ENCODE measurements around the gene SDCBP2.

The SDCBP2 gene

DNA sequence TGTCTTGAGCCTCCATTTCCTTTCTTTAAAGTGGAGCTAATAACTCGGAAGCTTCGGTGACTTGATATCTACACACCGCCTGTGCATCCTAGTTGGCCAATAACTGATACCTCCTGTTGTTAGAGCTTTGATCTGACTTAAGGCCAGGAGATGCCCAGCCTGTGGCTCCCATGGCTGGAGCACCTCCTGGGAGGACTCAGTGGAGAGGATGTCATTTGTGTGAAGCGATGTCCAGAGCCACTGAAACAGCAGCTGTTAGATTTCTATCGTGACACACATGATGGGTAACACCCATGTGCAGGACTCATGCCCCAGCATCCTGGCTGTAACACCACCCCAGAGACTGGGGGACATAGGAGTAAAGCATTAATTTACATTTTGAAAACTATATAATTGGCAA is 30.8 kb downstream of the SDCBP2 start:
- no peak overlapping the region for H3K27ac ChIP-seq
- TF ChIP-seq, protein P1, sequence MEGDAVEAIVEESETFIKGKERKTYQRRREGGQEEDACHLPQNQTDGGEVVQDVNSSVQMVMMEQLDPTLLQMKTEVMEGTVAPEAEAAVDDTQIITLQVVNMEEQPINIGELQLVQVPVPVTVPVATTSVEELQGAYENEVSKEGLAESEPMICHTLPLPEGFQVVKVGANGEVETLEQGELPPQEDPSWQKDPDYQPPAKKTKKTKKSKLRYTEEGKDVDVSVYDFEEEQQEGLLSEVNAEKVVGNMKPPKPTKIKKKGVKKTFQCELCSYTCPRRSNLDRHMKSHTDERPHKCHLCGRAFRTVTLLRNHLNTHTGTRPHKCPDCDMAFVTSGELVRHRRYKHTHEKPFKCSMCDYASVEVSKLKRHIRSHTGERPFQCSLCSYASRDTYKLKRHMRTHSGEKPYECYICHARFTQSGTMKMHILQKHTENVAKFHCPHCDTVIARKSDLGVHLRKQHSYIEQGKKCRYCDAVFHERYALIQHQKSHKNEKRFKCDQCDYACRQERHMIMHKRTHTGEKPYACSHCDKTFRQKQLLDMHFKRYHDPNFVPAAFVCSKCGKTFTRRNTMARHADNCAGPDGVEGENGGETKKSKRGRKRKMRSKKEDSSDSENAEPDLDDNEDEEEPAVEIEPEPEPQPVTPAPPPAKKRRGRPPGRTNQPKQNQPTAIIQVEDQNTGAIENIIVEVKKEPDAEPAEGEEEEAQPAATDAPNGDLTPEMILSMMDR (IDR thresholded peaks at IDR 0.05), result no peak
- no peak for TF ChIP-seq ZFX (IDR thresholded peaks at IDR 0.05; ENCODE audit: borderline replicate concordance)

DNA sequence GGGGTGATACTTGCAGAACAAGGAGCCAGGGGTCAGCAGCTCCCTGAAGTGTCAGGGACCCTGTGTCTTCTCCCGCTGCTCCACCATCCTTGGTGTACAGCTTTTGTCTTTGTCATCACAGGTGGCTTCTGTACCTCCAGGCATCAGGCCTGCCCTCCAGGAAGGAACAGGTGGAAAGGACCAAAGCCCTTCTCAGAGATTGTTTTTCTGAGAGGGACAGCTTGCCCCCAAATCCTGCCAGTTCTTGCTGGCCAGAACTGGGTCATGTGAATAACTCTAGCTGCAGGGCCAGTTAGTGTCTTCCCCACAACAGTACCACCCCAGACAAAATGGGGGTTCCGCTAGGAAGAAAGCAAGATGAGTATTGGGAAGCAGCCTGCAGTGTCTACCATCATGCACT is 31.5 kb downstream of the SDCBP2 start:
- no peak for TF ChIP-seq ZFX (IDR thresholded peaks at IDR 0.05; ENCODE audit: borderline replicate concordance)
- TF ChIP-seq, protein P1 (IDR thresholded peaks at IDR 0.05), result no peak

DNA sequence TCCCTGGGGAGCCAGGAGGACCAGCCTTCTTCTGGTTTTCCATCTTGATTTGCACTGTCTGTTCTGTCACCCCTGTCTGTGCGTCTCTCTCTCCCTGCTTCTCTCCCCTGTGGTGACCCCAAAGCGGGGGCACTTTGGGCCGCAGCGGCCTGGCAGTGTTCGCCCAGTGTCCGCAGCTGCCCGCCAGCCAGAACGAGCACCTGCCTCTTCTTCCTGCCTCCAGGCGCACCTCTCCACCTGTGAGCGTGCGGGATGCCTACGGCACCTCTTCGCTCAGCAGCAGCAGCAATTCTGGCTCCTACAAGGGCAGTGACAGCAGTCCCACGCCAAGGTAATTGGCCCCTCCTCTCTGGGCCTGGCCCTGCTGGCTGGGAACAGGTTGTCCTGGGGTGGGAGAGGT is 32.0 kb downstream of the SDCBP2 start:
- H3K27ac ChIP-seq, result no peak overlapping the region
- TF ChIP-seq, protein P1 (IDR thresholded peaks at IDR 0.05), result no peak
- TF ChIP-seq ZFX (IDR thresholded peaks at IDR 0.05; ENCODE audit: borderline replicate concordance), result no peak

More for the DNA sequence above, 31.5 kb downstream of the SDCBP2 start:
- no peak overlapping the region for H3K27ac ChIP-seq

DNA sequence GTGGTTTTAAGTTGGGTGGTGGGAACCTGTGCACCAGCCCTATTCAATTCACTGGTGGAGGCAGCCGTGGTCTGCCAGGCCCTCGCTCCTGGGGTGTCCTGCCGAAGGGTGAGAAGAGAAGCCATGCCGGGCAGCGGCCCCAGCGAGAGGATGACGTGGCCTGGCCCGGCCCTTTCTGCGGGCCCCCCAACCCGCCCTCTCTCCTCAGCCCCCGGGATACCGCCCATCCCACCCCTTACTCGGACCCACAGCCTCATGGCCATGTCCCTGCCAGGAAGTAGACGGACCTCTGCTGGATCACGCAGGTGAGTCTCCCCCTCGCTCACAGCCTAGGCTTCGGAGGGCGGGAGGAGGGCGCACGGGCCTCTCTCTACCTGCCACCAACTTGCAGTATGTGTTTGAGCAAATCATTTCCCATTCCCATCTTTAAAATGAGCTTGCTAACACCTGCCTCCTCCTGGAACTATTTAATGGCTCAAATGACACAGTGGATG is 32.8 kb downstream of the SDCBP2 start:
- TF ChIP-seq, protein P1 (IDR thresholded peaks at IDR 0.05), result no peak
- no peak for TF ChIP-seq ZFX (IDR thresholded peaks at IDR 0.05; ENCODE audit: borderline replicate concordance)

DNA sequence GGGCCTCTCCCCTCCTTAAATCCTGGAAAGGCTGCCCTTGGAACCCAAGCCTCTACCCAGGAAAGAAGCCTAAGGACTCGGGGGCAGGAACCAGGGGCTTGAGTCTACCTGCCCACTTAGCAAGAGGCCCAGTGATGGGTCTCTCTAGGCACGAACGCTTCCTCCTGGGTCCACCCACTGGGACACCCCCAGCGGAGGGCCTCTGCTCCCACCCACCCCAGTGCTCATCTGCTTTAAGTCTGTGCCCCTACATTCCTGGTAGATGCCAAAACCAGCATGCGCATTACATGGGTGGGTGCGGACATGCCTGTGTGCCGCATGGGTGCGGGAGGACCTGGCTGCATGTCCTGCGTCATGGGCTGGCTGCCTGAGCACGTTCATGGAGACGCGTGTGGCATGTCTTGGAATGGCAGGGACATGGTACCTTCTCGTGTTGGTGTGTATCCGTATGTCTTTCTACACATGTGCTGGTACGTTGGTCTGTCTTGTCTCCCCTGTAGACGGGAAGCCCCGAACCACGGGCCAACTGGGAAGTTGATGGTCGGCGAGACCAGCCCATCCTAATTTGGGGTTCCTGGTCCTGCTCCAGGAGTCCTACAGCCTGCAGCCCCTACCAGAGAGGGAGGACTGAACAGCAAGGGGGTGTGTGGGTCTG is 33.5 kb downstream of the SDCBP2 start:
- TF ChIP-seq ZFX (IDR thresholded peaks at IDR 0.05; ENCODE audit: borderline replicate concordance), result no peak
- TF ChIP-seq, protein P1 (IDR thresholded peaks at IDR 0.05), result no peak
- H3K27ac ChIP-seq, result no peak overlapping the region

More for the DNA sequence above, 32.8 kb downstream of the SDCBP2 start:
- H3K27ac ChIP-seq, result no peak overlapping the region

DNA sequence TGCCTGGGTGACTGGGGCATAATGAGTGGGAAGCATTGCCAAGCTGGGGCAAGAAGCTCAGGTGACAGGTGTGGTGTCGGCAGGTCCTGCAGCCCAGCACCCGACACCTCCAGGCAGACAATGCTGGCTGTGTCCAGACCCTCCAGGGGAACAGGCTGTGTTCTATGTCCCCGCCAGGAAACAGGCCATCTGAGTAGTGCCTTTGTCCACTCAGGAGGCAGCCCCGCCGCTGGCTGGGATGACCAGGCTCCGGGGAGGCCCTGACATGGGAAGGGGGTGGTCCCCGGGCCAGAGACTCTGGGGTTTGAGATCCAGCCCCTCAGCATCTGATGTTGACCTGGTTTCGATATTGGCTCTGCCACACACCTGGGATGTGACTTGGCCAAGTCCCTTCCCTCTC is 34.4 kb downstream of the SDCBP2 start:
- H3K27ac ChIP-seq, result no peak overlapping the region
- TF ChIP-seq ZFX (IDR thresholded peaks at IDR 0.05; ENCODE audit: borderline replicate concordance), result no peak
- TF ChIP-seq, protein P1 (IDR thresholded peaks at IDR 0.05), result no peak

DNA sequence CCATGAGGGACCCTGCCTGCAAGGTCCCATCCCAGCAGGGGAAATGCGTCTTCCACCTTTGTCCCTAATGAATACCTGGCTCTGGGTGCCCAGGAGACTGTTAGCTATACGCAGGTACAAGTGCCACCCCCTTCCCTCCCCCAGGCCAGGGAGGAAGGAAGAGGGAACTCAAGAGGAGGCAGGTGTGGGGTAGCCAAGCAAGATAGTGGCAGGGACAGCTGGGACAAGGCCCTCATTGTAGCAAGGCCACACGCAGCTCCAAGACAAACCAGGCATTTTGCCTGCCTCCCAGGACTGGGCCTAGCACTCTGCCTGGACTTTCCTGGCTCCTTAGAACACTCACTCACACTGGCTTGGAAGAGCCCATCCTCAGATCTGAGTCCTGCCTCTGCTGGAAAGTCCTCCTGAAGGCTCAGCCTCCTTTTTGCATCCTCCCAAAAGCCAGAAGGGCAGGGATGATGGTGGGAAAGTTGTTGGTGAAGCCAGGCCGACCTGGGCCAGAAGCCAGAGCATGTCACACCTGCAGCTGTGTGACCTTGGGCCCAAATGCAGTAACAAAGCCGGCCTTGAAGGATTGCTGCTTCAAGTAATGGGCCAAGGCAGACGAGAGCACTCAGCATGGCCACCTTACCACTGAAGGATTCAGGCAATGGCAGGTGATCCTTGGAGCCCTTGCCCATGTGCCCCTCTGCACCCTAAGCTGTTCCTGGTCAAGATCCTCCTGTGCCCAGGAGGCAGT is 35.1 kb downstream of the SDCBP2 start:
- no peak overlapping the region for H3K27ac ChIP-seq

More for the DNA sequence above, 35.1 kb downstream of the SDCBP2 start:
- TF ChIP-seq ZFX (IDR thresholded peaks at IDR 0.05; ENCODE audit: borderline replicate concordance), result no peak
- TF ChIP-seq, protein P1 (IDR thresholded peaks at IDR 0.05), result no peak

Measured in 22Rv1 (cell line).